RWPE1 (cell line): ENCODE results near the gene FBXL15.

Source experiments
- CTCF ChIA-PET: fragments of 350-600 bp; sonication (Branson Sonifier 250); formaldehyde crosslinking; extraction: SDS; loops from one replicate; lab custom pipeline; 2021; lab: Yijun Ruan, JAX
- POLR2A ChIA-PET: fragments of 400-600 bp; formaldehyde crosslinking; extraction: SDS; loops from one replicate; lab custom pipeline; 2020; ENCODE audit warnings: antibody characterized with exemption; ENCODE audit not compliant: low non-redundant PET; lab: Yijun Ruan, JAX
- DNase-seq: peaks from one replicate; pipeline ENCODE4 v3.0.0; 2012; ENCODE audit warnings: low spot score
- H3K27ac ChIP-seq: fragments of 450-650 bp; 2 replicates; pipeline ENCODE4 v1.5.1; 2017
- TF ChIP-seq, protein P1 (sequence below): fragments of 450-650 bp; conservative IDR thresholded peaks from 2 replicates; pipeline ENCODE4 v1.5.1; 2017; ENCODE audit warnings: low read depth, mild to moderate bottlenecking

The FBXL15 gene

GRCh38 chr10:102413053-102413705 lies 7.5 kb upstream of the FBXL15 start:
- H3K27ac ChIP-seq: no peak overlapping the region
- POLR2A ChIA-PET: no interaction called here
- DNase-seq: no peak
- CTCF ChIA-PET: interaction anchor here (0.9 to 1.2 kb wide), 5 partner anchors 10 to 183 kb away, joined by 3 to 6 read pairs (median 4); no protein-coding TSS in a partner anchor
- TF ChIP-seq, protein P1, sequence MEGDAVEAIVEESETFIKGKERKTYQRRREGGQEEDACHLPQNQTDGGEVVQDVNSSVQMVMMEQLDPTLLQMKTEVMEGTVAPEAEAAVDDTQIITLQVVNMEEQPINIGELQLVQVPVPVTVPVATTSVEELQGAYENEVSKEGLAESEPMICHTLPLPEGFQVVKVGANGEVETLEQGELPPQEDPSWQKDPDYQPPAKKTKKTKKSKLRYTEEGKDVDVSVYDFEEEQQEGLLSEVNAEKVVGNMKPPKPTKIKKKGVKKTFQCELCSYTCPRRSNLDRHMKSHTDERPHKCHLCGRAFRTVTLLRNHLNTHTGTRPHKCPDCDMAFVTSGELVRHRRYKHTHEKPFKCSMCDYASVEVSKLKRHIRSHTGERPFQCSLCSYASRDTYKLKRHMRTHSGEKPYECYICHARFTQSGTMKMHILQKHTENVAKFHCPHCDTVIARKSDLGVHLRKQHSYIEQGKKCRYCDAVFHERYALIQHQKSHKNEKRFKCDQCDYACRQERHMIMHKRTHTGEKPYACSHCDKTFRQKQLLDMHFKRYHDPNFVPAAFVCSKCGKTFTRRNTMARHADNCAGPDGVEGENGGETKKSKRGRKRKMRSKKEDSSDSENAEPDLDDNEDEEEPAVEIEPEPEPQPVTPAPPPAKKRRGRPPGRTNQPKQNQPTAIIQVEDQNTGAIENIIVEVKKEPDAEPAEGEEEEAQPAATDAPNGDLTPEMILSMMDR: no peak

GRCh38 chr10:102413806-102414561 lies 6.7 kb upstream of the FBXL15 start:
- POLR2A ChIA-PET: no interaction called here
- no peak for DNase-seq
- TF ChIP-seq, protein P1: no peak
- no peak overlapping the region for H3K27ac ChIP-seq
- CTCF ChIA-PET: interaction anchor here (0.9 to 1.2 kb wide), 4 partner anchors 11 to 184 kb away, joined by 4 to 6 read pairs (median 4); no protein-coding TSS in a partner anchor

- POLR2A ChIA-PET: no interaction called here
- TF ChIP-seq, protein P1: no peak
- CTCF ChIA-PET: interaction anchor here (1.1 kb wide), 1 partner anchor 245 kb away, joined by 4 read pairs; no protein-coding TSS in a partner anchor
- no peak overlapping the region for H3K27ac ChIP-seq
- DNase-seq: no peak
Observed at GRCh38 chr10:102414749-102415148, 5.9 kb upstream of the FBXL15 start.

- DNase-seq: no peak
- TF ChIP-seq, protein P1: no peak
- no peak overlapping the region for H3K27ac ChIP-seq
- ChIA-PET CTCF (no interaction called here), POLR2A (no interaction called here)
Observed at GRCh38 chr10:102416283-102416682, 4.4 kb upstream of the FBXL15 start.

DNA sequence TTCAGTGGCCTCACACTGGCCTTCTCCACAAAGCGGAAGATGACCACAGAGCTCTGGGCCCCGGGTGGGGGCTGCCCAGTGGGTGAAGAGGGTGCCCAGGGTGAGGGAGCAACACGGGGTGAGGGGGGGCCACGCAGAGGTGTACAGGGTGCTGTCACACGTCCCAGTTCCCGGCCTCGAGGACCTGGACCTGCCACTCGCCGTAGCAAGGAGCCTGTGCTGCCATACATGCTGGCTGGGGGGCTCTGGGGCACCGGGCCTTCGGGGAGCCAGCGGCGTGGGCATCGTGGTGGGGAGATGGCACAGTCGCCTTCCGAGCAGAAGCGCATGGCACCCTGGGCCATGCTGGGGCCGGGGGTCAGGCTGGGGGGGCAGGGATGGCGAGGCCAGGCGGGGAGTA lies 3.9 kb upstream of the FBXL15 start:
- POLR2A ChIA-PET: no interaction called here

More for the DNA sequence above, 3.9 kb upstream of the FBXL15 start:
- no peak for DNase-seq
- TF ChIP-seq, protein P1: no peak
- CTCF ChIA-PET: interaction anchor here (2.2 kb wide), 1 partner anchor 17 kb away, joined by 9 read pairs; no protein-coding TSS in a partner anchor
- H3K27ac ChIP-seq: no peak overlapping the region
